ENCODE results near the gene TMEM256.

The TMEM256 gene

GRCh38 chr17:7388856-7389255, 15.0 kb downstream of the TMEM256 start:
- no peak overlapping the region for H3K4me3 ChIP-seq (ENCODE audit: low read depth, low read length)
- in situ Hi-C loops (cut with HindIII; ENCODE audit: low sequenced_read_pairs) = no loop called here
- TF ChIP-seq CTCF (IDR thresholded peaks at IDR 0.05; ENCODE audit: low read depth, low read length) = no peak
- DNase-seq (ENCODE audit: low read depth, low spot score) = no peak

- H3K4me3 ChIP-seq (ENCODE audit: low read depth, low read length) = peak overlapping the region; percentile 36
- in situ Hi-C loops (cut with HindIII; ENCODE audit: low sequenced_read_pairs) = no loop called here
- DNase-seq (ENCODE audit: low read depth, low spot score) = no peak
- TF ChIP-seq CTCF (IDR thresholded peaks at IDR 0.05; ENCODE audit: low read depth, low read length) = no peak
Observed at GRCh38 chr17:7384489-7385081, 19.3 kb downstream of the TMEM256 start.

- TF ChIP-seq CTCF (IDR thresholded peaks at IDR 0.05; ENCODE audit: low read depth, low read length) = no peak
- in situ Hi-C loops (cut with HindIII; ENCODE audit: low sequenced_read_pairs) = no loop called here
- peak overlapping the region; percentile 36 for H3K4me3 ChIP-seq (ENCODE audit: low read depth, low read length)
- DNase-seq (ENCODE audit: low read depth, low spot score) = peak; percentile 18
Observed at GRCh38 chr17:7383742-7384488, 20.0 kb downstream of the TMEM256 start.

- in situ Hi-C loops (cut with HindIII; ENCODE audit: low sequenced_read_pairs) = no loop called here
- H3K4me3 ChIP-seq (ENCODE audit: low read depth, low read length) = no peak overlapping the region
- no peak for TF ChIP-seq CTCF (IDR thresholded peaks at IDR 0.05; ENCODE audit: low read depth, low read length)
Observed at GRCh38 chr17:7383371-7383741, 20.5 kb downstream of the TMEM256 start.

GRCh38 chr17:7382901-7383300, 21.0 kb downstream of the TMEM256 start:
- in situ Hi-C loops (cut with HindIII; ENCODE audit: low sequenced_read_pairs) = no loop called here
- TF ChIP-seq CTCF (IDR thresholded peaks at IDR 0.05; ENCODE audit: low read depth, low read length) = no peak
- no peak for DNase-seq (ENCODE audit: low read depth, low spot score)
- H3K4me3 ChIP-seq (ENCODE audit: low read depth, low read length) = no peak overlapping the region

More at GRCh38 chr17:7383371-7383741, 20.5 kb downstream of the TMEM256 start:
- DNase-seq (ENCODE audit: low read depth, low spot score) = no peak

GRCh38 chr17:7380855-7381683, 22.8 kb downstream of the TMEM256 start, which contains the start of gene TNK1:
TSS of gene TNK1 (plus strand) at chr17:7381089. CDS start at chr17:7382927, 1,838 bp downstream.
- no peak for DNase-seq (ENCODE audit: low read depth, low spot score)
- in situ Hi-C loops (cut with HindIII; ENCODE audit: low sequenced_read_pairs) = no loop called here
- no peak for TF ChIP-seq CTCF (IDR thresholded peaks at IDR 0.05; ENCODE audit: low read depth, low read length)
- H3K4me3 ChIP-seq (ENCODE audit: low read depth, low read length) = no peak within 1 kb of the TSS

Measured in astrocyte of the spinal cord (primary cell).